ENCODE measurements around the gene RGS6. TPM values are rescaled to one million over a fixed set of nuclear protein-coding genes. Genes with fewer than 3 reads are reported as not detected.
A peak's percentile ranks its signal among the peaks of the same experiment; 100 is the strongest.

RGS6 gene
- total and polyA plus RNA-seq, 7 donors = 0.79 to 8.0 (median 1.6) TPM; not detected in 2

GRCh38 chr14:72483311-72483710, 551.1 kb downstream of the RGS6 start:
- DNase-seq = no peak
- H3K27me3 ChIP-seq = no peaks in the 10 kb centered on the region
- H3K4me1 ChIP-seq = no peaks in the 10 kb centered on the region
- TF ChIP-seq CTCF (IDR thresholded peaks at IDR 0.05) = no peak
- TF ChIP-seq POLR2A (IDR thresholded peaks at IDR 0.05) = no peak
- TF ChIP-seq POLR2AphosphoS5 (IDR thresholded peaks at IDR 0.05) = no peak
- no peak for TF ChIP-seq EP300 (IDR thresholded peaks at IDR 0.05)
- WGBS, 2 donors = 92% methylated on average over 3 of the region's 3 CpGs
- H3K9me3 ChIP-seq = peaks cover 0 to 5% (median 0%) of the 10 kb centered on the region in 4 donors
- H3K27ac ChIP-seq = no peak overlapping the region
- intact Hi-C loops (cut with DNase I) = no loop called here
- H3K36me3 ChIP-seq = no peaks in the 10 kb centered on the region
- H3K4me3 ChIP-seq = no peak overlapping the region

- Histone ChIP-seq H3K4me3 (no peak overlapping the region), H3K4me1 (no peaks in the 10 kb centered on the region), H3K36me3 (no peaks in the 10 kb centered on the region), H3K9me3 (peaks cover 0 to 5% (median 0%) of the 10 kb centered on the region in 4 donors), H3K27ac (no peak overlapping the region), H3K27me3 (no peaks in the 10 kb centered on the region)
- WGBS, 2 donors = 26 to 63% methylated on average over 1 of the region's 1 CpG
- intact Hi-C loops (cut with DNase I) = no loop called here
- TF ChIP-seq POLR2A (IDR thresholded peaks at IDR 0.05) (no peak), EP300 (IDR thresholded peaks at IDR 0.05) (no peak), POLR2AphosphoS5 (IDR thresholded peaks at IDR 0.05) (no peak), CTCF (IDR thresholded peaks at IDR 0.05) (no peak)
- DNase-seq = no peak
Observed at GRCh38 chr14:72485695-72486094, 553.5 kb downstream of the RGS6 start.

GRCh38 chr14:72488514-72488913, 556.3 kb downstream of the RGS6 start:
- Histone ChIP-seq H3K4me1 (no peaks in the 10 kb centered on the region), H3K27ac (no peak overlapping the region), H3K4me3 (no peak overlapping the region), H3K27me3 (no peaks in the 10 kb centered on the region), H3K36me3 (no peaks in the 10 kb centered on the region), H3K9me3 (no peaks in the 10 kb centered on the region)
- 87 to 96% methylated on average over 2 of the region's 2 CpGs for WGBS, 2 donors
- intact Hi-C loops (cut with DNase I) = no loop called here
- TF ChIP-seq POLR2AphosphoS5 (IDR thresholded peaks at IDR 0.05) (no peak), POLR2A (IDR thresholded peaks at IDR 0.05) (no peak), CTCF (IDR thresholded peaks at IDR 0.05) (no peak), EP300 (IDR thresholded peaks at IDR 0.05) (no peak)
- DNase-seq = no peak

GRCh38 chr14:72492196-72492595, 560.0 kb downstream of the RGS6 start:
- Histone ChIP-seq H3K4me3 (no peak overlapping the region), H3K4me1 (peaks cover 0 to 8% (median 3%) of the 10 kb centered on the region in 4 donors), H3K27ac (no peak overlapping the region), H3K9me3 (no peaks in the 10 kb centered on the region), H3K36me3 (no peaks in the 10 kb centered on the region), H3K27me3 (no peaks in the 10 kb centered on the region)
- WGBS, 2 donors = 95% methylated on average over 5 of the region's 5 CpGs
- DNase-seq = no peak
- intact Hi-C loops (cut with DNase I) = no loop called here
- TF ChIP-seq EP300 (IDR thresholded peaks at IDR 0.05) (no peak), CTCF (IDR thresholded peaks at IDR 0.05) (no peak), POLR2A (IDR thresholded peaks at IDR 0.05) (no peak), POLR2AphosphoS5 (IDR thresholded peaks at IDR 0.05) (no peak)

- peaks cover 0 to 11% (median 4%) of the 10 kb centered on the region in 4 donors for H3K4me1 ChIP-seq
- 5 to 13% methylated on average over 1 of the region's 1 CpG for WGBS, 2 donors
- intact Hi-C loops (cut with DNase I) = no loop called here
- no peak overlapping the region for H3K4me3 ChIP-seq
- H3K27ac ChIP-seq = no peak overlapping the region
- H3K36me3 ChIP-seq = no peaks in the 10 kb centered on the region
- no peaks in the 10 kb centered on the region for H3K27me3 ChIP-seq
- peak; percentile 72 for DNase-seq
- no peaks in the 10 kb centered on the region for H3K9me3 ChIP-seq
- peak in 1 of 4 donors; percentile 22 for TF ChIP-seq POLR2AphosphoS5 (IDR thresholded peaks at IDR 0.05)
- no peak for TF ChIP-seq CTCF (IDR thresholded peaks at IDR 0.05)
Observed at GRCh38 chr14:72495668-72496067, 563.4 kb downstream of the RGS6 start.
